Panc1 (cell line): ENCODE results near the gene KIF3A. TPM values are rescaled to one million over a fixed set of nuclear protein-coding genes. Genes with fewer than 3 reads are reported as not detected.

Experiments used
- ATAC-seq: fragments of 200-7000 bp; cut with Tn5 transposase; 2 replicates; pipeline ENCODE4 v1.9.1; 2020; ENCODE audit warnings: mild to moderate bottlenecking, moderate library complexity
- BruUV-seq: library from RNA; stranded (reverse); fragments of 400-500 nt; replicated peaks from 2 replicates; lab custom pipeline; 2021; lab: Mats Ljungman, UMichigan
- CTCF ChIA-PET: fragments of 300-600 bp; sonication (Branson Sonifier 250); formaldehyde crosslinking; loops from one replicate; lab custom pipeline; 2022; ENCODE audit warnings: antibody characterized with exemption; lab: Charles Lee
- POLR2A ChIA-PET: fragments of 300-600 bp; sonication (Branson Sonifier 250); formaldehyde crosslinking; loops from one replicate; lab custom pipeline; 2022; ENCODE audit warnings: antibody characterized with exemption; lab: Charles Lee
- DNase-seq: peaks from one replicate; pipeline ENCODE4 v3.0.0-alpha.2; 2010; ENCODE audit warnings: low read depth, low spot score
- H3K27ac ChIP-seq: 2 replicates; pipeline ENCODE4 v1.5.1; 2011; ENCODE audit warnings: mild to moderate bottlenecking, low read length, inconsistent platforms
- H3K27me3 ChIP-seq: fragments of 200-500 bp; sonication (Bioruptor generic); 2 replicates; pipeline ENCODE4 v1.6.0; 2014; ENCODE audit warnings: low read length, inconsistent platforms; ENCODE audit not compliant: control insufficient read depth, insufficient read depth
- H3K36me3 ChIP-seq: fragments of 200-500 bp; sonication (Bioruptor generic); 2 replicates; pipeline ENCODE4 v1.5.1; 2014; ENCODE audit warnings: inconsistent platforms, mild to moderate bottlenecking, low read length, moderate library complexity; ENCODE audit not compliant: control insufficient read depth, insufficient read depth
- H3K4me1 ChIP-seq: 2 replicates; pipeline ENCODE4 v1.5.1; 2011; ENCODE audit warnings: inconsistent platforms, mild to moderate bottlenecking, low read length, moderate library complexity; ENCODE audit not compliant: control insufficient read depth, insufficient read depth
- H3K4me3 ChIP-seq, 2 experiments: 2 replicates each; pipeline ENCODE4 v1.5.1; 2011 to 2012; ENCODE audit warnings: low read depth in 2 of 2, low read length in 2 of 2, mild to moderate bottlenecking in 2 of 2, inconsistent platforms in 1 of 2, moderate library complexity in 1 of 2
- H3K9me3 ChIP-seq: fragments of 200-500 bp; sonication (Bioruptor generic); 2 replicates; pipeline ENCODE4 v1.5.1; 2014; ENCODE audit warnings: low read depth, mild to moderate bottlenecking, inconsistent platforms, low read length, moderate library complexity; ENCODE audit not compliant: control insufficient read depth, insufficient read depth
- POLR2AphosphoS5 ChIP-seq: IDR thresholded peaks from 2 replicates; pipeline ENCODE4 v1.6.1; 2012; ENCODE audit warnings: mild to moderate bottlenecking, low read depth, low read length, moderate library complexity
- SIN3A ChIP-seq: IDR thresholded peaks from 2 replicates; pipeline ENCODE4 v1.6.1; 2012; ENCODE audit warnings: low read depth, mild to moderate bottlenecking, low read length, moderate library complexity, borderline replicate concordance; ENCODE audit not compliant: insufficient read depth
- TCF7L2 ChIP-seq: IDR thresholded peaks from 2 replicates; pipeline ENCODE4 v1.6.1; 2011; ENCODE audit warnings: mild to moderate bottlenecking, low read depth, low read length, inconsistent platforms
- in situ Hi-C: cut with HindIII; loops from 2 replicates; pipeline ENCODE4 v1.10.0; 2016; ENCODE audit warnings: low sequenced_read_pairs, low pct_unique_long_range_greater_than_20kb
- intact Hi-C: fragments of 100-400 bp; cut with micrococcal nuclease; formaldehyde crosslinking; loops from one replicate; pipeline ENCODE4 v1.10.0; 2022; ENCODE audit not compliant: unreplicated experiment
- total RNA-seq: library from RNA; stranded (reverse); gene quantifications from one replicate; pipeline ENCODE4 v1.2.1, GENCODE V29; 2021; ENCODE audit not compliant: unreplicated experiment
- TF ChIP-seq, protein P1 (sequence below): fragments of 450-650 bp; IDR thresholded peaks from 2 replicates; pipeline ENCODE4 v1.5.1; 2017; ENCODE audit warnings: mild to moderate bottlenecking
- TF ChIP-seq, protein P2 (sequence below), 2 experiments: IDR thresholded peaks; 2 replicates each; pipeline ENCODE4 v1.6.1; 2011 to 2012; ENCODE audit warnings: low read depth in 2 of 2, control low read depth in 1 of 2, low read length in 1 of 2, mild to moderate bottlenecking in 1 of 2, moderate library complexity in 1 of 2; ENCODE audit not compliant: insufficient read depth in 1 of 2

KIF3A gene
- total RNA-seq, 1 experiment from 2014 or later = 17.1 TPM

DNA sequence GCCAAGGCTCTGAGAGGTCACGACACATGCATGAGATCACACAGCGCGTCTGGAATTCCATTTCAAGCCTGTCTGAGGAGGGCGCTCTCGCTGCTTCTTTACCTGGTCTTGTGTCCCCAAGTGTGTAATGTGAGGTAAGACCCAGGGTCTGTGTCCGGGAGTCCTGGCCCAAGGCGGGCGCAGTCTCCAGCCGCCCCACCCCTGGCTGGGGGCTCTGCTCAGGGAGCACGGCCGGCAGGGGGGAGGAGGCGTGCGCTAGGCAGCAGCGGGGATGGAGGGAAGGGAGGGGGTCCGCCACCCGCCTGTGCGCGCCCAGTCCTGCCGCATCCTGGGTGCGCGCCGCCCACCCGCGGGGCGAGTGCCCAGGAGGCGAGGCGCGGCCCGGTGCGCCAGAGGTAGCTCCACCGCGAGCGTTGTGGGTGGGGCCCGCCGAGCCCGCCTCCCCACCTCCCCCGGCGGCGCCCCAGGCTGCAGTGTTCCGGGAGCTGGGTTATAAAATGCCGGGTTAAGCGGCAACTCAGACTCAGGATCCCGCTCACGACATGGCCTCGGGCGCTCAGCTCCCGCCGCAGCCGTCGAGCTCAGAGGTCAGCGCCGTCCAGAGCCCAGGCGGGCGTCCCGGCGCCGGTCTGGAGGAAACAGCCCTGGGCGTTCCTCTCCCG lies 9.7 kb upstream of the KIF3A start, which contains the start of gene CCNI2:
CCNI2 (plus strand) TSS at position 473 of the 662 bp plus-strand sequence; CDS start at position 543, 70 bp downstream.
- DNase-seq = no peak
- POLR2A ChIA-PET = interaction anchor here (0.7 kb wide), 1 partner anchor 11 kb away, joined by 3 read pairs; no protein-coding TSS in a partner anchor
- intact Hi-C loops = no loop called here

DNA sequence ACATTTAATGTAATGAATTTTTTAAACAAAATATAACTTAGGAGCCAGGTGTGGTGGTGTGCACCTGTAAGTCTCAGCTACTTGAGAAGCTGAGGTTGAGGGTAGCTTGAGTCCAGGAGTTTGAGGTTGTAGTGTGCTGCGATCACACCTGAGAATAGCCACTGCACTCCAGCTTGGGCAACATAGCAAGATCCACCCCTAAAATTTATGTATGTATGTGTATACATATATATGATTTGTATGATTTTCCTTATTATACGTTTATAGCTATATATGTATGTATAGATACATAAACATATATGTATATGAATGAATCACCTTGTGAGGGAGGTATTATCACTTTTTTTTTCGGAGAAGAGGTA lies 9.2 kb upstream of the KIF3A start:
- DNase-seq (no peak), ATAC-seq (no peak)
- in situ Hi-C loops (no loop called here), intact Hi-C loops (no loop called here)
- Histone ChIP-seq H3K4me3 (peak overlapping the region; percentile 44 to 59), H3K36me3 (no peaks in the 10 kb centered on the region), H3K4me1 (no peaks in the 10 kb centered on the region), H3K27me3 (peaks cover 6% of the 10 kb centered on the region), H3K9me3 (no peaks in the 10 kb centered on the region), H3K27ac (no peak overlapping the region)
- ChIA-PET CTCF (interaction anchor here (1.7 kb wide), 1 partner anchor 74 kb away, joined by 6 read pairs; no protein-coding TSS in a partner anchor), POLR2A (interaction anchor here (0.7 kb wide), 1 partner anchor 12 kb away, joined by 3 read pairs; no protein-coding TSS in a partner anchor)
- BruUV-seq = no TSS peak
- no peak for TF ChIP-seq TCF7L2
- TF ChIP-seq, protein P1, sequence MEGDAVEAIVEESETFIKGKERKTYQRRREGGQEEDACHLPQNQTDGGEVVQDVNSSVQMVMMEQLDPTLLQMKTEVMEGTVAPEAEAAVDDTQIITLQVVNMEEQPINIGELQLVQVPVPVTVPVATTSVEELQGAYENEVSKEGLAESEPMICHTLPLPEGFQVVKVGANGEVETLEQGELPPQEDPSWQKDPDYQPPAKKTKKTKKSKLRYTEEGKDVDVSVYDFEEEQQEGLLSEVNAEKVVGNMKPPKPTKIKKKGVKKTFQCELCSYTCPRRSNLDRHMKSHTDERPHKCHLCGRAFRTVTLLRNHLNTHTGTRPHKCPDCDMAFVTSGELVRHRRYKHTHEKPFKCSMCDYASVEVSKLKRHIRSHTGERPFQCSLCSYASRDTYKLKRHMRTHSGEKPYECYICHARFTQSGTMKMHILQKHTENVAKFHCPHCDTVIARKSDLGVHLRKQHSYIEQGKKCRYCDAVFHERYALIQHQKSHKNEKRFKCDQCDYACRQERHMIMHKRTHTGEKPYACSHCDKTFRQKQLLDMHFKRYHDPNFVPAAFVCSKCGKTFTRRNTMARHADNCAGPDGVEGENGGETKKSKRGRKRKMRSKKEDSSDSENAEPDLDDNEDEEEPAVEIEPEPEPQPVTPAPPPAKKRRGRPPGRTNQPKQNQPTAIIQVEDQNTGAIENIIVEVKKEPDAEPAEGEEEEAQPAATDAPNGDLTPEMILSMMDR = no peak
- no peak for TF ChIP-seq POLR2AphosphoS5
- TF ChIP-seq, protein P2, sequence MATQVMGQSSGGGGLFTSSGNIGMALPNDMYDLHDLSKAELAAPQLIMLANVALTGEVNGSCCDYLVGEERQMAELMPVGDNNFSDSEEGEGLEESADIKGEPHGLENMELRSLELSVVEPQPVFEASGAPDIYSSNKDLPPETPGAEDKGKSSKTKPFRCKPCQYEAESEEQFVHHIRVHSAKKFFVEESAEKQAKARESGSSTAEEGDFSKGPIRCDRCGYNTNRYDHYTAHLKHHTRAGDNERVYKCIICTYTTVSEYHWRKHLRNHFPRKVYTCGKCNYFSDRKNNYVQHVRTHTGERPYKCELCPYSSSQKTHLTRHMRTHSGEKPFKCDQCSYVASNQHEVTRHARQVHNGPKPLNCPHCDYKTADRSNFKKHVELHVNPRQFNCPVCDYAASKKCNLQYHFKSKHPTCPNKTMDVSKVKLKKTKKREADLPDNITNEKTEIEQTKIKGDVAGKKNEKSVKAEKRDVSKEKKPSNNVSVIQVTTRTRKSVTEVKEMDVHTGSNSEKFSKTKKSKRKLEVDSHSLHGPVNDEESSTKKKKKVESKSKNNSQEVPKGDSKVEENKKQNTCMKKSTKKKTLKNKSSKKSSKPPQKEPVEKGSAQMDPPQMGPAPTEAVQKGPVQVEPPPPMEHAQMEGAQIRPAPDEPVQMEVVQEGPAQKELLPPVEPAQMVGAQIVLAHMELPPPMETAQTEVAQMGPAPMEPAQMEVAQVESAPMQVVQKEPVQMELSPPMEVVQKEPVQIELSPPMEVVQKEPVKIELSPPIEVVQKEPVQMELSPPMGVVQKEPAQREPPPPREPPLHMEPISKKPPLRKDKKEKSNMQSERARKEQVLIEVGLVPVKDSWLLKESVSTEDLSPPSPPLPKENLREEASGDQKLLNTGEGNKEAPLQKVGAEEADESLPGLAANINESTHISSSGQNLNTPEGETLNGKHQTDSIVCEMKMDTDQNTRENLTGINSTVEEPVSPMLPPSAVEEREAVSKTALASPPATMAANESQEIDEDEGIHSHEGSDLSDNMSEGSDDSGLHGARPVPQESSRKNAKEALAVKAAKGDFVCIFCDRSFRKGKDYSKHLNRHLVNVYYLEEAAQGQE (IDR thresholded peaks at IDR 0.05; ENCODE audit: insufficient read depth in 1 of 2, low read depth in 2 of 2, low read length in 1 of 2) = no peak
- TF ChIP-seq SIN3A = no peak

More for the DNA sequence above, 9.7 kb upstream of the KIF3A start, which contains the start of gene CCNI2:
- Histone ChIP-seq H3K27me3 (peaks cover 6% of the 10 kb centered on the region), H3K36me3 (no peaks in the 10 kb centered on the region), H3K4me3 (peak within 1 kb of the TSS; percentile 44 to 59), H3K27ac (no peak within 1 kb of the TSS), H3K9me3 (no peaks in the 10 kb centered on the region), H3K4me1 (no peaks in the 10 kb centered on the region)
- CTCF ChIA-PET = interaction anchor here (0.8 to 1.7 kb wide), 2 partner anchors 11 to 73 kb away, joined by 3 to 6 read pairs; no protein-coding TSS in a partner anchor
- no peak for TF ChIP-seq POLR2AphosphoS5
- TF ChIP-seq, protein P2 (IDR thresholded peaks at IDR 0.05; ENCODE audit: insufficient read depth in 1 of 2, low read depth in 2 of 2, low read length in 1 of 2) = no peak
- no peak for TF ChIP-seq SIN3A
- TF ChIP-seq TCF7L2 = no peak
- TF ChIP-seq, protein P1 = peak; percentile 70
- no TSS peak for BruUV-seq
- peak; percentile 84 for ATAC-seq
- in situ Hi-C loops = no loop called here
